Measurements from ENCODE around the gene EIF2B5.

GRCh38 chr3:184085389-184085852 lies 49.7 kb upstream of the EIF2B5 start:
- TF ChIP-seq CTCF (IDR thresholded peaks at IDR 0.05; ENCODE audit: low read length) (no peak), EZH2 (optimal IDR thresholded peaks at IDR 0.05; ENCODE audit: low read depth, low read length) (no peak)
